GM12878 (cell line): ENCODE results near the gene MYOCOS. TPM values are rescaled to one million over a fixed set of nuclear protein-coding genes. Genes with fewer than 3 reads are reported as not detected.
"Not testable (repeated sequence)": the region's sequence is repeated elsewhere in the genome, so short reads cannot be mapped to it uniquely, and the experiment has no call there.

Source experiments
- ATAC-seq: fragments of 200-7000 bp; cut with Tn5 transposase; 3 replicates; pipeline ENCODE4 v1.9.1; 2020; ENCODE audit warnings: mild to moderate bottlenecking, moderate library complexity
- BruUV-seq: library from RNA; stranded (reverse); fragments of 400-500 nt; replicated peaks from 2 replicates; lab custom pipeline; 2021; lab: Mats Ljungman, UMichigan
- CTCF ChIA-PET: fragments of 300-600 bp; sonication (Branson Sonifier 250); formaldehyde crosslinking; extraction: SDS; loops from one replicate; lab custom pipeline; 2021; ENCODE audit warnings: inconsistent platforms; lab: Yijun Ruan, JAX
- POLR2A ChIA-PET: fragments of 350-600 bp; formaldehyde crosslinking; extraction: SDS; loops from one replicate; lab custom pipeline; 2021; ENCODE audit warnings: inconsistent platforms; lab: Charles Lee
- RAD21 ChIA-PET: fragments of 300-600 bp; sonication (Branson Sonifier 250); formaldehyde crosslinking; loops from one replicate; lab custom pipeline; 2023; ENCODE audit warnings: antibody characterized with exemption; ENCODE audit not compliant: unreplicated experiment; lab: Charles Lee
- SMC1A ChIA-PET: fragments of 300-600 bp; sonication (Branson Sonifier 250); formaldehyde crosslinking; loops from one replicate; lab custom pipeline; 2023; ENCODE audit not compliant: unreplicated experiment, uncharacterized antibody; lab: Charles Lee
- DNase-seq: peaks from one replicate; pipeline ENCODE4 v3.0.0-alpha.2; 2011; ENCODE audit warnings: low read depth, low spot score
- FAIRE-seq: peaks from 3 replicates; lab custom pipeline; 2011; peaks lifted over from hg19 to GRCh38; lab: Jason Lieb, UNC
- H2AFZ ChIP-seq: 2 replicates; pipeline ENCODE4 v1.6.0; 2011; ENCODE audit warnings: low read depth, low read length, control low read depth; ENCODE audit not compliant: control insufficient read depth
- H3K27ac ChIP-seq: 2 replicates; pipeline ENCODE4 v1.5.1; 2011; ENCODE audit warnings: control low read depth; ENCODE audit not compliant: control insufficient read depth, insufficient read depth
- H3K27me3 ChIP-seq, 2 experiments: replicated peaks in 1 of 2; 2 replicates each; pipeline versions ENCODE4 v1.6.0 to v1.6.1; 2011; ENCODE audit warnings: low read length in 1 of 2; ENCODE audit not compliant: control insufficient read depth in 2 of 2, insufficient read depth in 2 of 2
- H3K36me3 ChIP-seq, 2 experiments: 2 replicates each; pipeline ENCODE4 v1.5.1; 2011; ENCODE audit warnings: low read length in 1 of 2; ENCODE audit not compliant: control insufficient read depth in 2 of 2, insufficient read depth in 2 of 2
- H3K4me1 ChIP-seq: 2 replicates; pipeline ENCODE4 v1.6.1; 2011; ENCODE audit warnings: mild to moderate bottlenecking, low read length, moderate library complexity, mixed read lengths; ENCODE audit not compliant: control insufficient read depth, insufficient read depth
- H3K4me2 ChIP-seq: 2 replicates; pipeline ENCODE4 v1.6.0; 2011; ENCODE audit warnings: control low read depth; ENCODE audit not compliant: control insufficient read depth, insufficient read depth
- H3K4me3 ChIP-seq: fragments of 200-600 bp; sonication (generic); 2 replicates; pipeline ENCODE4 v1.5.1; 2016
- H3K79me2 ChIP-seq: 2 replicates; pipeline ENCODE4 v1.6.0; 2011; ENCODE audit warnings: low read length; ENCODE audit not compliant: control insufficient read depth, insufficient read depth
- H3K9ac ChIP-seq: 2 replicates; pipeline ENCODE4 v1.8.0; 2011; ENCODE audit warnings: low read length, control low read depth, mixed read lengths; ENCODE audit not compliant: control insufficient read depth, insufficient read depth
- H3K9me3 ChIP-seq: replicated peaks from 3 replicates; pipeline ENCODE4 v1.5.1; 2011; ENCODE audit warnings: mild to moderate bottlenecking, low read length; ENCODE audit not compliant: control insufficient read depth, insufficient read depth
- H4K20me1 ChIP-seq: 2 replicates; pipeline ENCODE4 v1.6.0; 2011; ENCODE audit not compliant: control insufficient read depth, insufficient read depth
- DPF2 ChIP-seq: fragments of 450-650 bp; IDR thresholded peaks from 2 replicates; pipeline ENCODE4 v1.6.1; 2017; ENCODE audit warnings: mild to moderate bottlenecking
- GATAD2B ChIP-seq: fragments of 450-650 bp; conservative IDR thresholded peaks from 2 replicates; pipeline ENCODE4 v1.6.1; 2017; ENCODE audit warnings: low read depth, mild to moderate bottlenecking, moderate library complexity
- MEF2B ChIP-seq: fragments of 450-650 bp; IDR thresholded peaks from 2 replicates; pipeline ENCODE4 v1.6.1; 2018; ENCODE audit warnings: mild to moderate bottlenecking, moderate library complexity; ENCODE audit not compliant: partially characterized antibody, poor library complexity, severe bottlenecking
- MTA2 ChIP-seq: fragments of 450-650 bp; IDR thresholded peaks from 2 replicates; pipeline ENCODE4 v1.6.1; 2016; ENCODE audit warnings: low read depth, mild to moderate bottlenecking, moderate library complexity
- RELA ChIP-seq: fragments of 450-650 bp; IDR thresholded peaks from 2 replicates; pipeline ENCODE4 v1.8.0; 2014; ENCODE audit warnings: borderline replicate concordance; ENCODE audit not compliant: partially characterized antibody
- SMARCA5 ChIP-seq: fragments of 450-650 bp; IDR thresholded peaks from 2 replicates; pipeline ENCODE4 v1.6.1; 2017; ENCODE audit warnings: mild to moderate bottlenecking
- WGBS: methylation state at CpG from one replicate; pipeline ENCODE4 v1.1.6; 2016; ENCODE audit warnings: low lambda C conversion rate; ENCODE audit not compliant: insufficient replicate concordance, insufficient coverage; ENCODE audit errors: missing lambda C conversion rate; 5-methylcytosine and 5-hydroxymethylcytosine counted together
- in situ Hi-C: fragments of 300-500 bp; cut with MboI; formaldehyde crosslinking; loops from 9 replicates; pipeline ENCODE4 v1.14.3; 2018; ENCODE audit warnings: mixed read lengths
- intact Hi-C: fragments of 100-400 bp; cut with micrococcal nuclease; formaldehyde crosslinking; loops from one replicate; pipeline ENCODE4 v1.14.2; 2022; ENCODE audit not compliant: unreplicated experiment
- polyA plus RNA-seq, 11 experiments: library from polyadenylated mRNA; depleted of rRNA in 4 of 11; unstranded in 6 of 11; stranded (reverse) in 5 of 11; fragments of >200 nt; fragmentation: Nextera tagmentation in 4 of 11; fragmentation: Illumina TruSeq in 1 of 11; extraction: Ambion mirVana in 4 of 11; extraction: Trizol in 1 of 11; gene quantifications; 1 replicate in 1 of 11; 2 replicates in 10 of 11; pipeline versions ENCODE4 v1.2.1 to v1.2.3, GENCODE V29; 2011 to 2016; ENCODE audit warnings: inconsistent platforms in 2 of 11, missing spikeins in 2 of 11, low read depth in 1 of 11
- total RNA-seq, 4 experiments: library from RNA; depleted of rRNA in 3 of 4; stranded (reverse); fragments of >200 nt in 3 of 4; fragmentation: Illumina TruSeq in 1 of 4; extraction: Trizol in 1 of 4; gene quantifications; 2 replicates each; pipeline versions ENCODE4 v1.2.1 to v1.2.3, GENCODE V29; 2013 to 2021
- TF ChIP-seq, protein P1 (sequence below): fragments of 450-650 bp; IDR thresholded peaks from 2 replicates; pipeline ENCODE4 v1.6.1; 2017; ENCODE audit warnings: mild to moderate bottlenecking, moderate library complexity
- TF ChIP-seq, protein P2 (sequence below): fragments of 450-650 bp; IDR thresholded peaks from 2 replicates; pipeline ENCODE4 v1.6.1; 2017; ENCODE audit warnings: mild to moderate bottlenecking, low read depth, inconsistent platforms; ENCODE audit not compliant: poor library complexity, severe bottlenecking
- TF ChIP-seq, protein P3 (sequence below): fragments of 450-650 bp; IDR thresholded peaks from 2 replicates; pipeline ENCODE4 v1.6.1; 2017; ENCODE audit warnings: low read depth, mild to moderate bottlenecking, moderate library complexity
- TF ChIP-seq, protein P4 (sequence below): fragments of 450-650 bp; IDR thresholded peaks from 2 replicates; pipeline ENCODE4 v1.6.1; 2016; ENCODE audit warnings: mild to moderate bottlenecking

Gene MYOCOS
- total and polyA plus RNA-seq, 10 of the 15 experiments (the other 5 are each of a cell fraction or from before 2014, with no cell fraction given): 0.12 to 0.24 (median 0.16) TPM; not detected in 4

DNA sequence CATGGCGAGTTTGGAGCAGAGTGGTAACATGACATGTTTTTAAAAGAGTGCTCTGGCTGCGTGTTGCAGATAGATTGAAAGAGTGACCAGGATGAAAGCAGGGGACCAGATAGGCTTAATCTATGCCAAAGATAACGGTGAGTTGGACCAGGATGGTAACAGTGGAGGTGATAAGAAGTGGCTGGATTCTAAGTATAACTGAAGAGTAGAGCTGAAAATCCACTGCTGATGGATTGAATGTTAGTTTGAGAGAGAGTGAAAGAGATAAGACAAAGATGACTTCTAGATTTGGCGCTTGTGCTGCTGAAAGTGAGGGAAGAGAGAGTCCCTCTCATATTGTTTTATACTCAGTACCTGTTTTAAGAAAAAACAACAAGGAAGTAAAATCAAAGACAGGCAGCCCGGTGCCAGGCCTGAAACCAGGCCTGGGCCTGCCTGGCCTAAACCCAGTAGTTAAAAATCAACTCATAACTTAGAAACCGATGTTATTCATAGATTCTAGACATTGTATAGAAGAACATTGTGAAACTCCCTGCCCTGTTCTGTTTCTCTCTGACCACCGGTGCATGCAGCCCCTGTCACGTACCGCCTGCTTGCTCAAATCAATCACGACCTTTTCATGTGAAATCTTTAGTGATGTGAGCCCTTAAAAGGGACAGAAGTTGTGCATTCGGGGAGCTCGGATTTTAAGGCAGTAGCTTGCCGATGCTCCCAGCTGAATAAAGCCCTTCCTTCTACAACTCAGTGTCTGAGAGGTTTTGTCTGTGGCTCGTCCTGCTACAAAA is 6.7 kb upstream of the MYOCOS start:
- H3K36me3 ChIP-seq, H3K79me2 ChIP-seq, BruUV-seq, H4K20me1 ChIP-seq, in situ Hi-C loops, FAIRE-seq, H3K4me3 ChIP-seq, H3K4me2 ChIP-seq, H3K9me3 ChIP-seq, H3K27me3 ChIP-seq, DNase-seq, H3K4me1 ChIP-seq, H3K9ac ChIP-seq, intact Hi-C loops: not testable (repeated sequence)
- ChIA-PET CTCF (interaction anchor here (0.8 to 4.9 kb wide), 5 partner anchors 10 to 39 kb away, joined by 3 to 22 read pairs (median 4); no protein-coding TSS in a partner anchor), RAD21 (interaction anchor here (0.6 to 2.1 kb wide), 10 partner anchors 8 to 130 kb away, joined by 3 to 6 read pairs (median 4); partner anchors contain the start of gene PRRC2C), POLR2A (interaction anchor here (1.4 to 1.6 kb wide), 3 partner anchors 8 to 22 kb away, joined by 3 to 5 read pairs (median 5); no protein-coding TSS in a partner anchor), SMC1A (interaction anchor here (0.6 to 10.2 kb wide), 10 partner anchors 10 to 138 kb away, joined by 3 to 78 read pairs (median 5); no protein-coding TSS in a partner anchor)
- WGBS: 33% methylated on average over 14 of the region's 14 CpGs
- Histone ChIP-seq H3K27ac (peak overlapping the region; percentile 42), H2AFZ (peak overlapping the region; percentile 60)
- ATAC-seq: peak; percentile 56
- TF ChIP-seq DPF2 (peak; percentile 34; the same call in 1 of the 2 replicates), MTA2 (peak; percentile 28; the same call in 1 of the 2 replicates), RELA (peak; percentile 47), MEF2B (peak; percentile 24), GATAD2B (peak; percentile 23), SMARCA5 (peak; percentile 34; the same call in 1 of the 2 replicates)
- TF ChIP-seq, protein P1, sequence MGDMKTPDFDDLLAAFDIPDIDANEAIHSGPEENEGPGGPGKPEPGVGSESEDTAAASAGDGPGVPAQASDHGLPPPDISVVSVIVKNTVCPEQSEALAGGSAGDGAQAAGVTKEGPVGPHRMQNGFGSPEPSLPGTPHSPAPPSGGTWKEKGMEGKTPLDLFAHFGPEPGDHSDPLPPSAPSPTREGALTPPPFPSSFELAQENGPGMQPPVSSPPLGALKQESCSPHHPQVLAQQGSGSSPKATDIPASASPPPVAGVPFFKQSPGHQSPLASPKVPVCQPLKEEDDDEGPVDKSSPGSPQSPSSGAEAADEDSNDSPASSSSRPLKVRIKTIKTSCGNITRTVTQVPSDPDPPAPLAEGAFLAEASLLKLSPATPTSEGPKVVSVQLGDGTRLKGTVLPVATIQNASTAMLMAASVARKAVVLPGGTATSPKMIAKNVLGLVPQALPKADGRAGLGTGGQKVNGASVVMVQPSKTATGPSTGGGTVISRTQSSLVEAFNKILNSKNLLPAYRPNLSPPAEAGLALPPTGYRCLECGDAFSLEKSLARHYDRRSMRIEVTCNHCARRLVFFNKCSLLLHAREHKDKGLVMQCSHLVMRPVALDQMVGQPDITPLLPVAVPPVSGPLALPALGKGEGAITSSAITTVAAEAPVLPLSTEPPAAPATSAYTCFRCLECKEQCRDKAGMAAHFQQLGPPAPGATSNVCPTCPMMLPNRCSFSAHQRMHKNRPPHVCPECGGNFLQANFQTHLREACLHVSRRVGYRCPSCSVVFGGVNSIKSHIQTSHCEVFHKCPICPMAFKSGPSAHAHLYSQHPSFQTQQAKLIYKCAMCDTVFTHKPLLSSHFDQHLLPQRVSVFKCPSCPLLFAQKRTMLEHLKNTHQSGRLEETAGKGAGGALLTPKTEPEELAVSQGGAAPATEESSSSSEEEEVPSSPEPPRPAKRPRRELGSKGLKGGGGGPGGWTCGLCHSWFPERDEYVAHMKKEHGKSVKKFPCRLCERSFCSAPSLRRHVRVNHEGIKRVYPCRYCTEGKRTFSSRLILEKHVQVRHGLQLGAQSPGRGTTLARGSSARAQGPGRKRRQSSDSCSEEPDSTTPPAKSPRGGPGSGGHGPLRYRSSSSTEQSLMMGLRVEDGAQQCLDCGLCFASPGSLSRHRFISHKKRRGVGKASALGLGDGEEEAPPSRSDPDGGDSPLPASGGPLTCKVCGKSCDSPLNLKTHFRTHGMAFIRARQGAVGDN: peak; percentile 94
- TF ChIP-seq, protein P2, sequence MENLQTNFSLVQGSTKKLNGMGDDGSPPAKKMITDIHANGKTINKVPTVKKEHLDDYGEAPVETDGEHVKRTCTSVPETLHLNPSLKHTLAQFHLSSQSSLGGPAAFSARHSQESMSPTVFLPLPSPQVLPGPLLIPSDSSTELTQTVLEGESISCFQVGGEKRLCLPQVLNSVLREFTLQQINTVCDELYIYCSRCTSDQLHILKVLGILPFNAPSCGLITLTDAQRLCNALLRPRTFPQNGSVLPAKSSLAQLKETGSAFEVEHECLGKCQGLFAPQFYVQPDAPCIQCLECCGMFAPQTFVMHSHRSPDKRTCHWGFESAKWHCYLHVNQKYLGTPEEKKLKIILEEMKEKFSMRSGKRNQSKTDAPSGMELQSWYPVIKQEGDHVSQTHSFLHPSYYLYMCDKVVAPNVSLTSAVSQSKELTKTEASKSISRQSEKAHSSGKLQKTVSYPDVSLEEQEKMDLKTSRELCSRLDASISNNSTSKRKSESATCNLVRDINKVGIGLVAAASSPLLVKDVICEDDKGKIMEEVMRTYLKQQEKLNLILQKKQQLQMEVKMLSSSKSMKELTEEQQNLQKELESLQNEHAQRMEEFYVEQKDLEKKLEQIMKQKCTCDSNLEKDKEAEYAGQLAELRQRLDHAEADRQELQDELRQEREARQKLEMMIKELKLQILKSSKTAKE: peak; percentile 54
- TF ChIP-seq, protein P3, sequence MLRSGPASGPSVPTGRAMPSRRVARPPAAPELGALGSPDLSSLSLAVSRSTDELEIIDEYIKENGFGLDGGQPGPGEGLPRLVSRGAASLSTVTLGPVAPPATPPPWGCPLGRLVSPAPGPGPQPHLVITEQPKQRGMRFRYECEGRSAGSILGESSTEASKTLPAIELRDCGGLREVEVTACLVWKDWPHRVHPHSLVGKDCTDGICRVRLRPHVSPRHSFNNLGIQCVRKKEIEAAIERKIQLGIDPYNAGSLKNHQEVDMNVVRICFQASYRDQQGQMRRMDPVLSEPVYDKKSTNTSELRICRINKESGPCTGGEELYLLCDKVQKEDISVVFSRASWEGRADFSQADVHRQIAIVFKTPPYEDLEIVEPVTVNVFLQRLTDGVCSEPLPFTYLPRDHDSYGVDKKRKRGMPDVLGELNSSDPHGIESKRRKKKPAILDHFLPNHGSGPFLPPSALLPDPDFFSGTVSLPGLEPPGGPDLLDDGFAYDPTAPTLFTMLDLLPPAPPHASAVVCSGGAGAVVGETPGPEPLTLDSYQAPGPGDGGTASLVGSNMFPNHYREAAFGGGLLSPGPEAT: peak; percentile 66
- TF ChIP-seq, protein P4, sequence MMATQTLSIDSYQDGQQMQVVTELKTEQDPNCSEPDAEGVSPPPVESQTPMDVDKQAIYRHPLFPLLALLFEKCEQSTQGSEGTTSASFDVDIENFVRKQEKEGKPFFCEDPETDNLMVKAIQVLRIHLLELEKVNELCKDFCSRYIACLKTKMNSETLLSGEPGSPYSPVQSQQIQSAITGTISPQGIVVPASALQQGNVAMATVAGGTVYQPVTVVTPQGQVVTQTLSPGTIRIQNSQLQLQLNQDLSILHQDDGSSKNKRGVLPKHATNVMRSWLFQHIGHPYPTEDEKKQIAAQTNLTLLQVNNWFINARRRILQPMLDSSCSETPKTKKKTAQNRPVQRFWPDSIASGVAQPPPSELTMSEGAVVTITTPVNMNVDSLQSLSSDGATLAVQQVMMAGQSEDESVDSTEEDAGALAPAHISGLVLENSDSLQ: peak; percentile 70
